NCI-H2107 treated with DMSO at 0.1 percent for 48 hours (cell line): ENCODE data around the gene GLIPR2.
"Not testable (repeated sequence)": the region's sequence is repeated elsewhere in the genome, so short reads cannot be mapped to it uniquely, and the experiment has no call there.

Experiments used
- DNase-seq: peaks from one replicate; lab custom pipeline; 2025; ENCODE audit not compliant: unreplicated experiment; lab: John Stamatoyannopoulos, UW

GLIPR2 gene

DNA sequence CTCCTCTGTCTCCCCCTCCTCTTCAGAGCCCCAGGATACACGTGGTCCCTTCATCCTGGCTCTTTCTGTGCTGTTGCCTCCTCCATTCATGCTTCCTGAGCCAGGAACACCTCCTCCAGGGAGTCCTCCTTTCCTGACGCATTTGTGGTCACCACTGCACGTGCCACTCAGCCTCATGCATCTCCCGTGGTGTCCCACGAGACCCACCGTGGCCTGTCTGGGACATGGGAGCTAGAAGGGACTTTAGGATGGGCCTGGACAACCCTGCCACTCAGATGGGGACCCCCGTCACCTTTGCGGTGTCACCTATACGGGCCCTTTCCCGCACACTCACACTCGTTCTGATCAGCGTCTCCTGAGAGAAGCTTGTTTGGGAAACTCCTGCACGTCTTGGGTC is 6.7 kb downstream of the GLIPR2 start:
- DNase-seq = no peak

DNA sequence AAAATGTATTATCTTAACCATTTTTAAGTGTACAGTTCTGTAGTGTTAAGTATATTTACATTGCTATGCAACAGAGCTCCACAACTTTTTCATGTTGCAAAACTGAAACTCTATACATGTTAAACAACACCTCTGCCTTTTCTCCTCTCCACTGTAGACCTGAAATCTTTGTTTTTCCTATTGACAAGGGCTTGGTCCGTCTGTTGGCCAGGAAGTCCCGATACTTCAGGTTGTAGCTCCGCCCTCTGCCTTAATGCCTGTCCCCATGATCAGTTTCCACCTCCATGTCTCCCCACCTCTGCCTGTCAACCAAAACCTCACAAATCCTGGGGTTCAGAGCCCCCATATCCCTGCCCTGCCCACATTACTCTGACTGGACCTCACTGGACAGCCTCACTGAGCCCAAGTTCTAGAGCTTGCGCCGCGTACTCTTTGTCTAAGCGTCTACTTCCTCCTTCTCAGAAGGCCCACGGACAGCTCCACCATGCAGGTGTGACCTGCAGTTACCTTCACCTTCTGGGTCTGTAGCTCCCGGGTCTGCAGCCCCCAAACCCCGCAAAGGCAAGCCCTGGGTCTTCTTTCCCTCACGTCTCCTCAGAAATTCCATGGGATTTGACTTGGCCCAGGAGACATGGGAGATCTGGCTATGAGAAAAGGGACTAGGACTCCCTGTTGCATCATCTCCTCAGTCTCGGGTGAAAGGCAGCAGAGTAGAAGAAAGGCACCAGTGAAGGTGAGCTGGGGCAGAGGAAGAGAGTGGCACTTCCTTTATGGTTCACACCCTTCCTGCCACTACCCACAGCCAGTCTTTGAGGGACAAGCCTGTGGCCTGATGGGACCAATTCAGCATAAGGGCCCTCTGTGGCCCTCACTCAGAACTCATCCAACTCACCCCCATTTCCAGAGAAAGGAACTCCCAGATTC is 8.0 kb downstream of the GLIPR2 start:
- no peak for DNase-seq

DNA sequence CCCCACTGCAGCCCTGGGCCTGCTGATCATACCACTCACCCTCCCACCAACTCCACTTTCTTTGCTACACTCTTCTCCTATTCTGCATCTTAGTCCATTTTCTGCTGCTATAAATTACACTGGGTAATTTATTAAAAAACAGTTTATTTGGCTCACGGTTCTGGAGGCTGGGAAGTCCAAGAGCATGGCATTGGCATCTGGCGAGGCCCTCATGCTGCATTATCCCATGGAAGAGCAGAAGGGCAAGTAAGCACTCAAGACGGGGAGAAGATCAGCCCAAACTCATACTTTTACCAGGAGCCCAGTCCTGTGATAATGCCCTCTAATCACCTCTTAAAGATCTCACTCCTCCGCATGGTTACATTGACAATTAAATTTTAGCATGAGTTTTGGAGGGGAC is 9.4 kb downstream of the GLIPR2 start:
- DNase-seq = no peak

DNA sequence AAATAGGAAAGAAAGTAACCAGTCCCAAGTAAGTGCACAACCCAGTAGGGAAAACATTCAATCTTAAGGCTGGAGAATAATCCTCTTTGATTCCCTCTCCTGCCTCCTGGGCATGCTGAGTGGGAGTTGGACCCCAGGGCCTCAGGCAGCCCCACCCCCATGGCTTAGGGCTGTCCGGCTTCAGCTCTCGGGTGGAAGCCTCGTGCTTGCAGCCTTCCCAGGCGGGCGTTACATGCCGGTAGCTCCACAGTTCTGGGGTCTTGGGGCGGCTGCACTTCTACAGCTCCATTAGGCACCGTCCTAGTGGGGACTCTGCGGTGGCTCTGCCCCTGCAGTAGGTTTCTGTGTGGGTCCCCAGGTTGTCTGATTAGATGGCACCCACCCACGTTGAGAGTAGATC is 10.1 kb downstream of the GLIPR2 start:
- no peak for DNase-seq

DNA sequence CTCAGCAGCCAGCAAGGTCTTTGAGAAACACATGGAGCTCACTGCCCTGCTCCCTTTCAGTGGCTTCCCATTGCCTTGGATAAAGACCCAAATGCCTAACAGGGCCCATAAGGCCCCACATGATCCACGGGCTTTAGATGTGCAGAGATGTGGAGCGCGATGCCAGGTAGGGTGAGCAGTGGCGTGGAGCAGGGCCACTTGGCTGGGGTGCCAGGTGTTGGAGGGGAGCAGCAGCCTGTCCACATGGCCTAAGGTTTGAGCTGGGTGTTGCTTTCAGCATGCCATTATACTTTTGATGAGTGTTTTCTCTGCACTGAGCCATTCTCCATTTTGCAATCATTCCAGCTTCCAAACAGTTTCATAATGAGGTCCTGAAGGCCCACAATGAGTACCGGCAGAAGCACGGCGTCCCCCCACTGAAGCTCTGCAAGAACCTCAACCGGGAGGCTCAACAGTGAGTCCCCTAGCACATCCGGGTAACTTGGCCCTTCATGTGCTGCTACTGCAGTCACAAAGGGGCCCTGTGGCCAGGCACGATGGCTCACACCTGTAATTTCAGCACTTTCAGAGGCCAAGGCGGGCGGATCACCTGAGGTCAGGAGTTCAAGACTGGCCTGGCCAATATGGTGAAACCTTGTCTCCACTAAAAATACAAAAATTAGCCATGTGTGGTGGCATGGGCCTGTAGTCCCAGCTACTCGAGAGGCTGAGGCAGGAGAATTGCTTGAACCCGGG is 11.1 kb downstream of the GLIPR2 start:
- DNase-seq = no peak

DNA sequence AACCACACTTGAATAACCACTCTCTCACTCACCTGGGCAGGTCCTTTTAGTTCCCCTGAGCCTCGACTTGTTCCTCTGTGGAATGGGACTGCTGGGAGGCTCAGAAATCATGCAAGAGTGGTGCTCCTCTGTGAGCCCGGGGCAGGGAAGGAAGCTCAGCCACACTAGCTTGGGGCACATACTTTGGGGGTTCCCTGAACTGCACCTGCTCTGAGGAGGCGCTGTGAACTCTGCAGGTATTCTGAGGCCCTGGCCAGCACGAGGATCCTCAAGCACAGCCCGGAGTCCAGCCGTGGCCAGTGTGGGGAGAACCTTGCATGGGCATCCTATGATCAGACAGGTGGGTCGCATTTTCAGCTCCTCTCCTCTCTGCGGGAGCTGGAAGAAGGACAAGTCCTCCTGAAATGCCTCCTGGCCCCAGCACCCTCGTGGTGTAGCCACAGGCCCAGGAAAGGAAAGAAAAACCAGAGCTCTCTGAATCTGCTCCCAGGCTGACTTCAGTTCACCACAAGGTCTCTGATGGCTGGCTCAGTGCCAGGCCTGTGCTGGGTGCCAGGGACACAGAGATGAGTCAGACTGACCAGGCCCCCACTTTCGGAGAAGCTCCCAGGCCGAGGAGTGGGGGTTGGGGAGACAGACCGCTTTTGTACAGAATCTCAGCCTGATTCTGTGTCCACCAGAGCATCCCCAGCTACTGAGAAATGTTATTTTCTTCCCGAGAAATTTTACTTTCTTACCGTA is 11.9 kb downstream of the GLIPR2 start:
- DNase-seq = no peak

DNA sequence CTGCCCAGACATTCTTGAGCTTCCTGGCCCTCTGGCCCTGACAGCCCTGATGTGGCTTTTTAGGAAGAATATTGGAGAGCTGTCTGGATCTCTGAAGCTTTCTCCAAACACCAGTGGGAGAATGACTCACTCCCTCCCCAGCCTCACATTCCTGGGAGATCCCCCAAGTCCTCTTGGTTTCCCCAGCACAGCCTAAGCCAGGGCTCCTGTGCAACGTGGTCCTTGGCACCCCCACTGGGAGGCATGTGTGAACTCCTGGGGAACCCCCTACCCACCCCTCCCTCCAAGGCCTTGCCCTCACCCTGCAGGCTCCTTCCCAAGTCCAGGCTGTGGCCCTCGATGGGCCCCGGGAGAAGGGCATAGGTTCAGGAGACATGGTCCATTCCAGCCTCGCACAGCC is 12.7 kb downstream of the GLIPR2 start:
- no peak for DNase-seq

DNA sequence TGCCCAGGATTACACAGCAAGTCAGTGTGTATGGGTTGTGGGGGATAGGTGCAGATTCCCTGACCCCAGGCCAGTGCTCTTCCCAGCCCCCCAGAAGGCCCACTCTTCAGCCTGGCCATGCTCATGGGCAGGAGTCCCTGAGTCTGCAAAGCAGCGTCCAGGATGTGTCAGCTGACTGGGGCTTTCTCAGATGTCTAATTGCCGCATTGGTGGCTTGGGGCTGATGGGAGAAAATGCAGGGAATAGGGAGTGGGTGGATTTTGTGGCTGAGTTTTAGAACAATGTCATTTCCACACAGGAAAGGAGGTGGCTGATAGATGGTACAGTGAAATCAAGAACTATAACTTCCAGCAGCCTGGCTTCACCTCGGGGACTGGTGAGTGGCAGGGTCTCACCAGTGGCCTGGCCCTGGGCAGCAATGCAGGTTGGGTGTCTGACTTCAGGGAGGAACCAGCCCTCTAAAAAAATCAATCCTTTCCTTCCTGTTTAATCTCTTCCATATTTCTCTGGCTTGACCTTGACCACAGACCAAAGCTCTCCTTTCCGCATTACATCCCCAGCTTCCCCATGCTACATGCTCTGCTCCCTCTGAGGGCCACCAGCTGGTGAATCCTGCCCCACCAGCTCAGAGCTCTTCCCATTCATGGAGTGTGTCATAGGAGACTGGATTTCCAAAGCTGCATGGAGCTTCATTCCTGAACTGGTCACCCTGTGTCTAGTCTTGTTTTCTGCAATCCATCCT is 14.2 kb downstream of the GLIPR2 start:
- DNase-seq = no peak

DNA sequence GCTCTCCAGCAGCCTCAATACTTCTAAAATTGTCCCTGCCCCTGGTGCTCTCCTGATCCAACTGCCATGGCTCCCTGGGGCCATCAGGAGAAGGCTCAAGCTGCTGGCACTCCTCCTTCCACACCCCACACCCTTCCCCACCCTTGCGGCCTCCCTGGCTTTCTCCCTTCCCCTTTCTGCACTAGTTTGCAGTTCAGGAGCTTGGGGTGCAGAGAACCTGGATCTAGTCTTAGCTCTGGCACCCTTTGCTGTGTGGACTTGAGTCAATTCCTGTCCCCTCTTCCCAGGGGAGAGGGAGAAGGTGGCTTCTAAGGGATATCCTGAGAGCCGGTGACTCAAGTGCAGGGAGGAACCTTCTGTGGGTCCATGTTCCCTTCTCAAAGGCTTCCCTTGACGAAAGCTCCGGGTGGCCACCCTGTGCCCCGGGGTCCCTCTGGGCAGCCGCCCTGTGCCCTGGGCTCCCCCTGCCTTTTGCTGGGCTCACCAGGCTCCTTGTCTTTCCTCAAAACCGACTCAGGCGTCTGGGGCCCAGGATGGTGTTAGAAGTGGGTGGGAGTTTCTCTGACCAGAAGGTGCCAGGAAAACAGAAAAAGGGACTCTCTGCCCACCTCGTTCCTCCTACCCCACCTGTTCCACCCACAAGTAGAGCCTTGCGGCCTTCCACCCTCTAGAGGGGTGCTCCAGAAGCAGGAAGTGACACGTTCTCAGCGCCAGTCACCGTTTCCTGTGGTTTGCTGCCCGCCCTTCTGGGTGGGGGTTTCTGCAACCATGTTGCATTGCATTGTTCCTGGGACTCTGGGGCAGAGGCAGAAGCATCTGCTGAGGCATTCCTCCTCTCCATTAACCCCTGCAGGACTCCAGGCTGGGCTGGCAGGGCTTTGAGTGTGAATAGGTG is 15.0 kb downstream of the GLIPR2 start:
- no peak for DNase-seq

DNA sequence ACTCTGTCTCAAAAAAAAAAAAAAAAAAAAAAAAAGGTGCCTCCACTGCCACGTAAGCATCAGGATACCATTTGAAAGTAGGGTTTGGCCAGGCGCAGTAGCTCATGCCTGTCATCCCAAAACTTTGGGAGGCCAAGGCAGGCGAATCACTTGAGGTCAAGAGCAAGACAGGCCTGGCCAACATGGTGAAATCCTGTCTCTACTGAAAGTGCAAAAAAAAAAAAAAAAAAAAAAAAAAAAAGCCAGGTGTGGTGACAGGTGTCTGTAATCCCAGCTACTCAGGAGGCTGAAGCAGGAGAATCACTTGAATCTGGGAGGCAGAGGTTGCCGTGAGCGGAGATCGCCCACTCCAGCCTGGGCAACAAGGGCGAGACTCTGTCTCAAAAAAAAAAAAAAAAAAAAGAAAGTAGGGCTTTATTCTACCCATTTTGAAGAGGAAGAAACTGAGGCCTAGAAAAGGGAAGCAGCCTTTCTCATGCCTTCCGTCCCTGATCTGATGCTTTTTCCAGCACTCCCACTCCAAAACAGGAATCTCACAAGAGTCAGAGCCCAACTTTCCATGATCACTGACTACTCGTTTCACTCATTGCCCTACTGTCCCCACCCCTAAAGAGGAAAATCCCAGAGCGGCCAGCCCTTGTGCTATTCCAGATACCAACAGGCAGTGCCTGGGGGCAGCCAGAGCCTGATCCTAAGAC is 16.4 kb downstream of the GLIPR2 start:
- DNase-seq = no peak

DNA sequence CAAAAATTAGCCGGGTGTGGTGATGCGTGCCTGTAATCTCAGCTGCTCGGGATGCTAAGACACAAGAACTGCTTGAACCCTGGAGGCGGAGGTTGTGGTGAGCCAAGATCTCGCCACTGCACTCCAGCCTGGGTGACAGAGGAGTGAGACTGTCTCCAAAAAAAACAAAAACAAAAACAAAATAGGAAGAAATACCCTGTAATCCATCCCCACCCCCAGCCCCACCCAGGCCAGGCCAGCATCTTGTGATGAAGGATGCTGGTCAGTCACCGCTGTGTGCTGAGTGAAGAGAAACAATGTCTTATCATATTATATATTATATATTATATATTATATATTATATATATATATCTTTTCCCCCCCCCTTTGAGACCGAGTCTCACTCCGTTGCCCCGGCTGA is 17.2 kb downstream of the GLIPR2 start:
- no peak for DNase-seq

DNA sequence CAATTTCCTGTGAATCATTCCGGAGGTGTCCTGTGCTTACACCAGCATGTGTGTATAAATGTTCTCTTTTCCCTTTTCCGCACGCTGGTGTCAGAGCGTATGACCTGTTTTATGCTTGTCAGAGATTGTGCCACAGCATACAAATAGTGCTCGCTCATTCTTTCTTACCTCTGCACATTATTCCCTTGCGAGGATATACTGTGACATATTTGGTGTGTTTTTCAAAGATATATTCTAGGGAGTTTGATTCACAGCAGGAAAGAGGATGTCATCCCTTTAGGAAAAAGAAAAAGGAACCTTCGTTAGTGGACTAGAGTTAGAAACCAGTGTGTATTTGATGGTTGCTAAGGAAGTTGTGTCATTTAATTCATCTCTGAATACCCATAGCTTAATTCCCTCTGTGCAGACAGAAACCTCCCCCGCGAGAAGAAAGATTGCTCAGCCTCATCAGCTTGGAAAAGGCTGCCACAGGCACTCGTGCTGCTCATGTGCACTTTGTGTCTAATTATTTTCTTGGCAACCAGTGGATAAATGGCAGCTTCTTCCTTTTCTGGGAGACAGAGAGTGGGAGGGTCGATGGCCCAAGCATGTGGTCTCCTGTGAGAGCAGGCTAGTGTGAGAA is 17.9 kb downstream of the GLIPR2 start:
- DNase-seq = no peak

DNA sequence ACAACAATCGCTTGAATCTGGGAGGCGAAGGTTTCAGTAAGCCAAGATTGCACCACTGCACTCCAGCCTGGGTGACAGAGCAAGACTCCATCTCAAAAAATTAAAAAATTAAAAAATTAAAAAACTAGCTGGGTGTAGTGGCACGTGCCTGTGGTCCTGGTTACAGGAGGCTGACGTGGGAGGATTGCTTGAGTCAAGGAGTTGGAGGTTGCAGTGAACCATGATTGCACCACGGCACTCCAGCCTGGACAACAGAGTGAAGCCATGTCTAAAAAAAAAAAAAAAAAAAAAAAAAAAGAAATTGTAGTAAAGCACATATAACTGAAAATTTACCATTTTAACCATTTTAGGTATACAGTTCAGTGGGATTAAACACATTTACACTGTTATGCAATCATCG is 19.6 kb downstream of the GLIPR2 start:
- no peak for DNase-seq

DNA sequence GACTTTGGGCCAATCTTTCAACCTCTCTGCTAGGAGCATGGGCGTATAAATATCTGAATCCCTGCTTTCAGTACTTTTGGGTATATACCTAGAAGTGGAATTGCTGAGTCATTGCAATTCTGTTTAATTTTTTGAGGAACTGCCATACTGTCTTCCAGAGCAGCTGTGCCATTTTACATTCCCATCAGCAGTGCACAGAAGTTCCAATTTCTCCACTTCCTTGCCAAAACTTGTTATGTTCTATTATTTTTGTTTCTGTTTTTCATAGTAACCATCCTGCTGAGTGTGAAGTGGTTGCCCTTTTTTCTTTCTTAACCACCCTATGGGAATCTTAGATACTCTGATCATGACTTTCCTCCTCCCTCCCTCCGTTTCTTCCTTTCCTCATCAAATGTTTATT is 21.6 kb downstream of the GLIPR2 start:
- DNase-seq = no peak

DNA sequence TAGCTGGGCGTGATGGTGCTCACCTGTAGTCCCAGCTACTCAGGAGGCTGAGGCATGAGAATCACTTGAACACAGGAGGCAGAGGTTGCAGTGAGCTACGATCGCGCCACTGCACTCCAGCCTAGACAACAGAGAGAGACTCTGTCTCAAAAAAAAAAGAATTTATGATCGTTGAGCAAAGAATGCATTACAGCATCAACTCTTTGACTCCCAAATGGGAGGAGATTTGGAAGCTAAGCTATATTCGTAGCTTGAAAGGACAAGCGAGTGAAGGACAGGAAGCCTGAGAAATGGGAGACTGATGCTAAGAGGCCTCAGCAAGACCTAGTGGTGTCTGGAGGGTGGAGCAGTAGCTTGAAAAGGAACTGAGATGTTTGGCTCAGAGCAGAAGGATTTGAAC is 22.4 kb downstream of the GLIPR2 start:
- no peak for DNase-seq

DNA sequence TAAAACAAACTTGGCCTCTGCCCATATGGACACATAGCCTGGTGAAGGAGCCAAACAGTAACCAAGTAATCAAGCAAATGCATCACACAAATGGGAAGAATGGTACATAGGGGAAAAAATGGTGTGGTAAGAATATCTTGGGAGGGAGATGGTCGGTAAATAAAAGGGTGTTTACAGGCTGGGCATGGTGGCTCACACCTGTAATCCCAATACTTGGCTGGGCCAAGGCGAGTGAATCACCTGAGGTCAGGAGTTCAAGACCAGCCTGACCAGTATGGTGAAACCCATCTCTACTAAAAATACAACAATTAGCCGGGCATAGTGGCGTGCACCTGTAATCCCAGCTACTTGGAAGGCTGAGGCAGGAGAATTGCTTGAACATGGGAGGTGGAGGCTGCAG is 23.0 kb downstream of the GLIPR2 start:
- DNase-seq = not testable (repeated sequence)

DNA sequence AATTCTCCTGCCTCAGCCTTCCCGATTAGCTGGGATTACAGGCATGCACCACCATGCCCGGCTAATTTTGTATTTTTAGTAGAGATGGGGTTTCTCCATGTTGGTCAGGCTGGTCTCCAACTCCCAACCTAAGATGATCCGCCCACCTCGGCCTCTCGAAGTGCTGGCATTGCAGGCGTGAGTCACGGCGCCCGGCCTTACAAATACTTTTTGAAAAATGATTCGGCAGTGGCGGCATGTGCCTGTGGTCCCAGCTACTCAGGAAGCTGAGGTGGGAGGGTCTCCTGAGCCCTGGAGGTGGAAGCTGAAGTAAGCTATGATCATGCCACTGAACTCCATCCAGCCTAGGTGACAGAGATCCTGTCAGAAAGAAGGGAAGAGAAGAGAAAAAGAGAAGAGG is 23.6 kb downstream of the GLIPR2 start:
- DNase-seq = not testable (repeated sequence)

DNA sequence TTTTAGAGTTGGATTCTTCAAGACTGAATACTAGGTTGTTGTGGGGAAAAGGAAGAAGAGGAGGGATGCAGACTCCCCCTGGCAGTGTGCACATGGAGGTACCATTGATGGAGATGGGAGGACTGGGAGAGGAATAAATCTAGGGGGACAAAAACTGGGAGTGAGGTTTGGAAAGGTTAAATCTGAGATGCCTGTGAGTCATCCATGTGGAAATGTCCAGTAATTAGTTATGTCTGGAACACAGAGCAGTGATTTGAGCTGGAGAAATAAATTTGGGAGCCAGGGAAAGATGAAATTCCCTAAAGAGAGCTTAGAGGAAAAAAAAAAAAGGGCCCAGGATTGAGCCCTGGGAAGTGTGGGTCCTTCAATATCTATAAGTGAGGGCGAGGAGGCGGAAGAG is 24.7 kb downstream of the GLIPR2 start:
- DNase-seq = no peak

DNA sequence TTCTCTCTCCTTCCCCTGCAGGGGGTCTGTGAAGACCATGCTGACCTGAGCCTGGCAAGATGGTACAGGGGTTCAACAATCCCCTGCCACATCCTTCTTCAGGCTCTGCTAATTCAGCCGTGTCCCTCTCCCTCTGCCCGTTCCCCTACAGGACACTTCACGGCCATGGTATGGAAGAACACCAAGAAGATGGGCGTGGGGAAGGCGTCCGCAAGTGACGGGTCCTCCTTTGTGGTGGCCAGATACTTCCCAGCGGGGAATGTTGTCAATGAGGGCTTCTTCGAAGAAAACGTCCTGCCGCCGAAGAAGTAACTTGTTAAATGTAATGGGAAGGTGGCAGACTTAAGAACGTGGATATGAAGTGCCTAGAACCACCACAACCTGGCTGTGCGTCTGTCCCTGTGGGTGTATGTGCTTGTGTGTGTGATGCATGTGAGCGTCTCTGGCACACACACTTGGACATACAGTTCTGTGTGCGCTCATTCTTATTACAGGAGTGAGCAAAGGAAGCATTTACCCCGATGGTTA is 25.7 kb downstream of the GLIPR2 start:
- DNase-seq = no peak
